Measurements from ENCODE around the gene AGPAT1. TPM values are rescaled to one million over a fixed set of nuclear protein-coding genes. Genes with fewer than 3 reads are reported as not detected.

The AGPAT1 gene
- total RNA-seq, 4 donors from 2014 or later: 17.8 to 28.2 (median 25.6) TPM

DNA sequence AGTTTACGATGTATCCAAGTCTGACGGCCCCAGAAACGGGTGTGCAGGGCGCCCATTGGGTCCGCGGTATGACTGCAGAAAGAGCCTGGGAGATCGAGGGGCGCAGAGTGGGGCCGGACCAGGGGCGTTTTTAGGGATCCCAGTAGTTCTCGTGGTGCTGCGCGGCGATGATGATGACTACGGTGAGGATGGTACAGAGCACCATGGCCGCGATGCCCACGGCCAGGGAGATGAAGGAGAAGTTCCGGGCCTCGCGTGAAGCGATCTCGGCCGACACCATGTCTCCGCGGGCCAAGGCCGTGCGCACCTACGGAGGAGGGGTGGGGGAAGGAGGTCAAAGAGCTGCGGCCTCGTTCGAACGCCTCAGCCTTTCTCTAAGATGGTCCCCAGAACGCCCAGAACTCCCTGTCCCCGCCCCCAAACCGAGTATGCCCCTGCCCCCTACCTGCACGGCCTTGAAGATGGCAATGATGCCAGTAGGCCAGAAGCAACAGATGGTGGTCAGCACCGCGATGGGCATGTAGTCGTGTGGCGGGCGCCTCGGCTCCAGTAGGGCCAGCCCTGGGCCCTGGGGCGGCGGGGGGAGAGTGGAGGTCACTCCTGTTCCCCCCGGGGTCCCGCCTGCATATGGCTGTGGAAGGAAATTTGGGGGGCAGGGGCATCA is 26.7 kb downstream of the AGPAT1 start:
- TF ChIP-seq, protein P1, sequence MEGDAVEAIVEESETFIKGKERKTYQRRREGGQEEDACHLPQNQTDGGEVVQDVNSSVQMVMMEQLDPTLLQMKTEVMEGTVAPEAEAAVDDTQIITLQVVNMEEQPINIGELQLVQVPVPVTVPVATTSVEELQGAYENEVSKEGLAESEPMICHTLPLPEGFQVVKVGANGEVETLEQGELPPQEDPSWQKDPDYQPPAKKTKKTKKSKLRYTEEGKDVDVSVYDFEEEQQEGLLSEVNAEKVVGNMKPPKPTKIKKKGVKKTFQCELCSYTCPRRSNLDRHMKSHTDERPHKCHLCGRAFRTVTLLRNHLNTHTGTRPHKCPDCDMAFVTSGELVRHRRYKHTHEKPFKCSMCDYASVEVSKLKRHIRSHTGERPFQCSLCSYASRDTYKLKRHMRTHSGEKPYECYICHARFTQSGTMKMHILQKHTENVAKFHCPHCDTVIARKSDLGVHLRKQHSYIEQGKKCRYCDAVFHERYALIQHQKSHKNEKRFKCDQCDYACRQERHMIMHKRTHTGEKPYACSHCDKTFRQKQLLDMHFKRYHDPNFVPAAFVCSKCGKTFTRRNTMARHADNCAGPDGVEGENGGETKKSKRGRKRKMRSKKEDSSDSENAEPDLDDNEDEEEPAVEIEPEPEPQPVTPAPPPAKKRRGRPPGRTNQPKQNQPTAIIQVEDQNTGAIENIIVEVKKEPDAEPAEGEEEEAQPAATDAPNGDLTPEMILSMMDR (IDR thresholded peaks at IDR 0.05; ENCODE audit: low read depth): no peak

DNA sequence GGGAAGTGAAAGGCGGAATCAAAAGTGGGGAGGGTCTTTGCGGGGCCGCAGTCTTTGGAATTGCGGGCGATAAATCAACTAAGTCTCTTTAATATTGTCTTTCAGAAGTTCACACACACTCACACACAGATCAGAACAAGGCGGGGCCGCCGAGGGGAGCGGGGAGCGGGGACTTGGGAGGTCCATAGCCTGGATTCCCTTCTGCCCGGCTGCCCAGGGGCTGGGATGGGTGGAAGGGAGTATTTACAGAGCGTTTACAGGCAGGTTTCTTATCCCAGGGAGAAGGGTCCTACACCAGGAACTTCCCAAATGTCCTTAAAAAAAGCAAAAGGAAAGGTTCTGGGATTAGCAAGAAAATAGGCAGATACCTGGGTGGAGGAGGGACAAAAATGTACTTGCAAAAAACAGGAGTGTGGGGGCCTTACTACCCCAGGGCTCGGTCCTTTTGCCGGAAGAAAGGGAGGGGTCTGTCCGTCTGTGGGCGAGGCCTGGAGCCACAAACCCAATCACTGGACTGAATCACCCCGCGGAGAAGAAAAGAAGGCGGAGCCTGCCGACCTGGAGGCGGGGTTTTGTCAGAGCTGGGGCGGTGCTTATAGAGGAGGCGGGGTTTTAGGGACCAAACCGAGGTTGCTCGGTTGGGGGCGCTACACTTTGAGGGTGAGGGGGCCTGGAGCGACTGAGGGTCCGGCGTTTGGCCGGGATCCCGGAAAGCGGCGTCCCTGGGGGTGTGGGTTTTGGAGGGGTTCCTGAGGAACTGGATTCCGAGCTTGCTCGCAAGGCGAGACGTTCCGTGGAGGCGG is 27.4 kb downstream of the AGPAT1 start:
- TF ChIP-seq, protein P1 (IDR thresholded peaks at IDR 0.05; ENCODE audit: low read depth): no peak

DNA sequence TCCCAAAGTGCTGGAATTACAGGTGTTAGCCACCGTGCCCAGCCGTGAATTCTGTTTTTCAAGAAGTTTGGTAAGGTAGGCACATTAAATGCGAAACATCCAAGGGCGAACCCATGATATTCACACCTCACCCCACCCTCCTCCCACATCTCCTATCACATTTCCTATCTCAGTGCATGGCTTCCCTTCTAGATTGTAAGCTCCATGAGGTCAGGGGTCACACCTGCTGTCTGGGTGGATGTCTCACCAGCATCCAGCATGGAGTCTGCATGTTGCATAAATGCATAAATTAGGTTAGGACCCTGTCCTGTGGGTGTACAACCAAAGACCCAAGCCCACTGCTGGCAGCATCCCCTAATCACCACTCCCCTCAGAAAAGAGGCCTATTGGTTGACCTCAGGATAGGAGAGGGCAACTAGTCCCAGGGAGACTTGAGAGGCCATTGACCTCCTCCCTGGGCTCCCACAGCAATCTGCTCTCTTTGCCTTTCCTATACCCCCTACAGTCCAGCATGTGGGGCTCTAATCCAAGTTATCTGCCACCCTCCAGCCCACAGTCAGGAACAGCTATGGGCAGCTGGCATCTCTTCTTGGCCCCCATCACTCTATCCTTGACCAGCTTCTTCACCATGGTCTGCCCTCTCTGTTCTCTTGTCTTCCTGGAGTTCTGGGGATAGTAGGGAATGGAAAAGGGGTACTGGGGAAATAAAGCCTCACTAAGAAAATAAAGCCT is 28.3 kb downstream of the AGPAT1 start:
- TF ChIP-seq, protein P1 (IDR thresholded peaks at IDR 0.05; ENCODE audit: low read depth): no peak

DNA sequence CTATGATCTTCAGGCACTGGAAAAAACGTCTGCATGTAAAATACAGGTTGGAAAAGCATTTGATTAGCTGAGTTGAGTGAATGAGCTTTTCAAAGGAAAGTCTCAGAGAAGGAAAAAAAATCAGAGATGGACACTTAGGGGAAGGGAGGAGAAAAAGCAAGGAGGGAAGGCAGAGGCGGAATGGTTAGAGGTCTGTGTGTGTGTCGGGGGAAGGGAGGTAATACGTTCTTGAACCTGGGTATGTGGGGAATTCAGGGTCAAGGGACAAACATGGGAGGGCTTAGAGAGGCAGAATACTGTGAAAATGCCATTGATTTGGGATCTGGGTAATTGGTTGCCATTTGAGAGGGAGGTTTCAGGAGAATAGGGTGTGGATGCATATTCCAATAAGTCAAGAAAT is 29.2 kb downstream of the AGPAT1 start:
- TF ChIP-seq, protein P1 (IDR thresholded peaks at IDR 0.05; ENCODE audit: low read depth): no peak

DNA sequence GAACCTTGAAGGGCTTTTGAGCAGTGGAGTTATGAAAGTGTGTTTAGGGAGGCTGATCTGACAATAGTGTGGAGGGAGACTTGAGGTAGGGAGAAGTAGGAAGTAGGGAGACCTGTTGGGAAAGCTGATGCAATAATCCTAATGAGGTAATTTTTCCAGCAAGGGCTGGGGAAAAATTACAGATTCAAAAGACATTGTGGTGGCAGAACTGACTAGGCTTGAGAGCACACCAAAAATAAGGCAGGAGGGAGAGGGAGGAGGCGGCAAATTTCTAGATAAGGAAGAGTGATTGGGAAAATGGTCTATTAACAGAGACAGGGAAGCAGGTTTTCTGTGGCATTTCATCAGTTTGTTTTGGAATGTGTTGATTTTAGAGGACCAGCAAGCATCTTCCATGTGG is 29.6 kb downstream of the AGPAT1 start:
- TF ChIP-seq, protein P1 (IDR thresholded peaks at IDR 0.05; ENCODE audit: low read depth): no peak

DNA sequence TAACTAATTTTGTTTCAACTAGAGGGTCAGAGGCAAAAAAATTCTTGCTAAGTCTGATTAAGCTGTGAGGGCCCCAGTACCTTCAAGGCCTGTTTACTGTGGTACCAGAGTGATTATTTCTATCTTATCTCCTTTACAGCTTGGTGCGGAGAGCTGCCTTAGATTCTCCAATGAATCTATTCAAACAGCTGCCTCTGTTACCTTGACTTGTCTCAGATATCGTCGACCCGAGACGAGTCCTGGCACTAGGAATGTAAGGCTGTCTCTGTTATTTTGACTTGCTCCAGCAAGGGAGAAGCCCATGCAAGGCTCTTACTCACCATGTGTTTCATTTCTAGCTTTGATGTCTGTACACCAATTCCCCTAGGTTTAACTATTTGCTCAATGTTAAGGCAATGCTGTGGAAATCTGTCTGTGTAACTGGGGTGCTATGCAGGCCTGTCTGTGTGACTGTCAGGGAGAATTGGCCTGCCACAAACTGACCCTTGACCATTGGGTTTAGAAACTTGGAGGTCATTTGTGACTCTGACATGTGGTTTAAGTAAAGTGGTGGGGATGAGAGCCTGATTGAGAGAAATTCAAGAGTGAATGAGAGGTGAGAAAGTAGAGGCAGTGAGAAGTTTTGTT is 35.4 kb downstream of the AGPAT1 start:
- TF ChIP-seq, protein P1 (IDR thresholded peaks at IDR 0.05; ENCODE audit: low read depth): no peak

All from subcutaneous adipose tissue (tissue), 4 donors.